GM23338 (cell line): Measurements from ENCODE around the gene AOPEP. TPM values are rescaled to one million over a fixed set of nuclear protein-coding genes. Genes with fewer than 3 reads are reported as not detected.

Experiments
- ATAC-seq: fragments of 200-7000 bp; cut with Tn5 transposase; 3 replicates; pipeline ENCODE4 v1.9.1; 2020
- DNase-seq: peaks from one replicate; pipeline ENCODE4 v3.0.0-alpha.2; 2015; ENCODE audit warnings: low spot score
- H2AFZ ChIP-seq: fragments of 200-600 bp; sonication (generic); 2 replicates; pipeline ENCODE4 v1.8.0; 2016; ENCODE audit warnings: antibody characterized with exemption, mild to moderate bottlenecking, moderate library complexity
- H3F3A ChIP-seq: fragments of 200-600 bp; sonication (generic); replicated peaks from 2 replicates; pipeline ENCODE4 v1.8.0; 2017; ENCODE audit warnings: antibody characterized with exemption, mixed run types, low read depth
- H3K27ac ChIP-seq: fragments of 200-600 bp; sonication (generic); 2 replicates; pipeline ENCODE4 v1.6.1; 2016; ENCODE audit warnings: low read depth
- H3K27me3 ChIP-seq: fragments of 200-600 bp; sonication (generic); 2 replicates; pipeline ENCODE4 v1.8.0; 2016; ENCODE audit warnings: mild to moderate bottlenecking, mixed run types, moderate library complexity; ENCODE audit not compliant: insufficient read depth
- H3K36me3 ChIP-seq: fragments of 200-600 bp; sonication (generic); 2 replicates; pipeline ENCODE4 v1.8.0; 2016; ENCODE audit warnings: mild to moderate bottlenecking; ENCODE audit not compliant: insufficient read depth
- H3K4me1 ChIP-seq: fragments of 200-600 bp; sonication (generic); 2 replicates; pipeline ENCODE4 v1.8.0; 2016; ENCODE audit warnings: mild to moderate bottlenecking, moderate library complexity; ENCODE audit not compliant: insufficient read depth
- H3K4me2 ChIP-seq: fragments of 200-600 bp; sonication (generic); 2 replicates; pipeline ENCODE4 v1.7.1; 2017; ENCODE audit warnings: mixed run types
- H3K4me3 ChIP-seq: fragments of 200-600 bp; sonication (generic); 2 replicates; pipeline ENCODE4 v1.6.1; 2016; ENCODE audit warnings: mixed run types
- H3K79me2 ChIP-seq: fragments of 200-600 bp; sonication (generic); replicated peaks from 2 replicates; pipeline ENCODE4 v1.8.0; 2017; ENCODE audit warnings: mild to moderate bottlenecking; ENCODE audit not compliant: insufficient read depth
- H3K9me2 ChIP-seq: fragments of 200-600 bp; sonication (generic); 2 replicates; pipeline ENCODE4 v1.8.0; 2017; ENCODE audit not compliant: insufficient read depth
- H4K20me1 ChIP-seq: fragments of 200-600 bp; sonication (generic); replicated peaks from 2 replicates; pipeline ENCODE4 v1.8.0; 2017; ENCODE audit warnings: mild to moderate bottlenecking; ENCODE audit not compliant: insufficient read depth
- H3K27ac Mint-ChIP-seq: 2 replicates; pipeline ENCODE4 v1.8.0; 2020; ENCODE audit warnings: inconsistent platforms, mild to moderate bottlenecking, moderate library complexity, mixed read lengths
- H3K27me3 Mint-ChIP-seq: 3 replicates; pipeline ENCODE4 v1.8.0; 2022; ENCODE audit warnings: low read depth, mild to moderate bottlenecking, moderate library complexity, mixed read lengths, inconsistent platforms; ENCODE audit not compliant: insufficient read depth, poor library complexity
- H3K36me3 Mint-ChIP-seq: 3 replicates; pipeline ENCODE4 v1.8.0; 2021; ENCODE audit warnings: low read depth, mild to moderate bottlenecking, inconsistent platforms, moderate library complexity, mixed read lengths
- H3K4me1 Mint-ChIP-seq: 3 replicates; pipeline ENCODE4 v1.8.0; 2020; ENCODE audit warnings: mild to moderate bottlenecking, inconsistent platforms, mixed read lengths
- H3K4me3 Mint-ChIP-seq: 3 replicates; pipeline ENCODE4 v1.8.0; 2021; ENCODE audit warnings: moderate library complexity, mild to moderate bottlenecking, inconsistent platforms, mixed read lengths
- H3K9me3 Mint-ChIP-seq: 3 replicates; pipeline ENCODE4 v1.8.0; 2020; ENCODE audit warnings: moderate library complexity, mild to moderate bottlenecking, inconsistent platforms, mixed read lengths
- CREB1 ChIP-seq: fragments of 250-450 bp; sonication (Bioruptor Pico); IDR thresholded peaks from 2 replicates; pipeline ENCODE4 v1.5.0; 2020; ENCODE audit warnings: low read depth, mild to moderate bottlenecking, moderate library complexity
- CTCF ChIP-seq, 2 experiments: fragments of 200-600 bp in 1 of 2; sonication (generic) in 1 of 2; conservative IDR thresholded peaks; 2 replicates each; pipeline versions ENCODE4 v1.5.1 to v1.6.1; 2016 to 2017; ENCODE audit warnings: antibody characterized with exemption in 2 of 2, low read depth in 2 of 2, mild to moderate bottlenecking in 2 of 2, moderate library complexity in 1 of 2
- EZH2 ChIP-seq: fragments of 200-600 bp; sonication (generic); IDR thresholded peaks from one replicate; pipeline ENCODE4 v1.8.0; 2017; ENCODE audit warnings: antibody characterized with exemption, mild to moderate bottlenecking, low read depth; ENCODE audit not compliant: unreplicated experiment
- EZH2phosphoT487 ChIP-seq: fragments of 200-600 bp; sonication (generic); IDR thresholded peaks from one replicate; pipeline ENCODE4 v1.8.1; 2018; ENCODE audit warnings: antibody characterized with exemption; ENCODE audit not compliant: unreplicated experiment
- JUNB ChIP-seq: IDR thresholded peaks from one replicate; pipeline ENCODE4 v1.6.1; 2016; ENCODE audit warnings: antibody characterized with exemption; ENCODE audit not compliant: unreplicated experiment
- NANOG ChIP-seq: IDR thresholded peaks from 2 replicates; pipeline ENCODE4 v1.6.1; 2016; ENCODE audit warnings: antibody characterized with exemption, borderline replicate concordance
- POLR2AphosphoS5 ChIP-seq: IDR thresholded peaks from 2 replicates; pipeline ENCODE4 v1.6.1; 2016; ENCODE audit warnings: antibody characterized with exemption, low read depth
- STAT1 ChIP-seq: IDR thresholded peaks from one replicate; pipeline ENCODE4 v1.6.1; 2016; ENCODE audit warnings: antibody characterized with exemption; ENCODE audit not compliant: unreplicated experiment
- ZNF114 ChIP-seq: fragments of 250-450 bp; sonication (Bioruptor Pico); IDR thresholded peaks from 2 replicates; pipeline ENCODE4 v1.5.0; 2020; ENCODE audit warnings: mild to moderate bottlenecking, moderate library complexity
- ZNF331 ChIP-seq: fragments of 250-450 bp; sonication (Bioruptor Pico); IDR thresholded peaks from 2 replicates; pipeline ENCODE4 v1.5.0; 2020; ENCODE audit warnings: low read depth, mild to moderate bottlenecking, moderate library complexity
- ZNF462 ChIP-seq: fragments of 250-450 bp; sonication (Bioruptor Pico); IDR thresholded peaks from 2 replicates; pipeline ENCODE4 v1.5.0; 2020; ENCODE audit warnings: mild to moderate bottlenecking, moderate library complexity
- polyA plus RNA-seq: library from polyadenylated mRNA; unstranded; fragments of >200 nt; fragmentation: Nextera tagmentation; extraction: Ambion mirVana; gene quantifications from 2 replicates; pipeline ENCODE4 v1.2.1, GENCODE V29; 2016
- total RNA-seq: library from RNA; depleted of rRNA; stranded (reverse); fragments of >200 nt; shearing (Covaris generic); gene quantifications from 2 replicates; pipeline ENCODE4 v1.2.3, GENCODE V29; 2014
- TF ChIP-seq, protein P1 (sequence below): IDR thresholded peaks from one replicate; pipeline ENCODE4 v1.6.1; 2018; ENCODE audit warnings: antibody characterized with exemption; ENCODE audit not compliant: unreplicated experiment
- TF ChIP-seq, protein P2 (sequence below): IDR thresholded peaks from 2 replicates; pipeline ENCODE4 v1.6.1; 2016; ENCODE audit warnings: antibody characterized with exemption

The AOPEP gene
- total and polyA plus RNA-seq, 2 experiments from 2014 or later, result 7.0 to 16.5 TPM

GRCh38 chr9:94866770-94867169, 140.3 kb downstream of the AOPEP start:
- Mint-ChIP-seq H3K4me3 (no peak overlapping the region), H3K36me3 (no peaks in the 10 kb centered on the region), H3K9me3 (no peaks in the 10 kb centered on the region), H3K4me1 (peaks cover 21% of the 10 kb centered on the region), H3K27ac (peak overlapping the region; percentile 22; the same call in 1 of the 2 replicates), H3K27me3 (no peaks in the 10 kb centered on the region)
- no peak for ATAC-seq
- Histone ChIP-seq H3K9me2 (no peaks in the 10 kb centered on the region), H3K36me3 (no peaks in the 10 kb centered on the region), H2AFZ (no peak overlapping the region), H3F3A (no peaks in the 10 kb centered on the region), H4K20me1 (no peaks in the 10 kb centered on the region), H3K4me3 (no peak overlapping the region), H3K27me3 (no peaks in the 10 kb centered on the region), H3K79me2 (no peaks in the 10 kb centered on the region), H3K27ac (no peak overlapping the region), H3K4me2 (no peak overlapping the region), H3K4me1 (peaks cover 9% of the 10 kb centered on the region; the same call in 1 of the 2 replicates)
- DNase-seq, result no peak
- TF ChIP-seq JUNB (no peak), NANOG (no peak), ZNF114 (CRISPR knock-in tag) (no peak), POLR2AphosphoS5 (no peak), ZNF331 (CRISPR knock-in tag) (no peak), EZH2 (no peak), CTCF (conservative IDR thresholded peaks at IDR 0.05; ENCODE audit: low read depth in 2 of 2) (no peak), CREB1 (CRISPR knock-in tag) (no peak), EZH2phosphoT487 (no peak), ZNF462 (CRISPR knock-in tag) (no peak), STAT1 (no peak)
- TF ChIP-seq, protein P1, sequence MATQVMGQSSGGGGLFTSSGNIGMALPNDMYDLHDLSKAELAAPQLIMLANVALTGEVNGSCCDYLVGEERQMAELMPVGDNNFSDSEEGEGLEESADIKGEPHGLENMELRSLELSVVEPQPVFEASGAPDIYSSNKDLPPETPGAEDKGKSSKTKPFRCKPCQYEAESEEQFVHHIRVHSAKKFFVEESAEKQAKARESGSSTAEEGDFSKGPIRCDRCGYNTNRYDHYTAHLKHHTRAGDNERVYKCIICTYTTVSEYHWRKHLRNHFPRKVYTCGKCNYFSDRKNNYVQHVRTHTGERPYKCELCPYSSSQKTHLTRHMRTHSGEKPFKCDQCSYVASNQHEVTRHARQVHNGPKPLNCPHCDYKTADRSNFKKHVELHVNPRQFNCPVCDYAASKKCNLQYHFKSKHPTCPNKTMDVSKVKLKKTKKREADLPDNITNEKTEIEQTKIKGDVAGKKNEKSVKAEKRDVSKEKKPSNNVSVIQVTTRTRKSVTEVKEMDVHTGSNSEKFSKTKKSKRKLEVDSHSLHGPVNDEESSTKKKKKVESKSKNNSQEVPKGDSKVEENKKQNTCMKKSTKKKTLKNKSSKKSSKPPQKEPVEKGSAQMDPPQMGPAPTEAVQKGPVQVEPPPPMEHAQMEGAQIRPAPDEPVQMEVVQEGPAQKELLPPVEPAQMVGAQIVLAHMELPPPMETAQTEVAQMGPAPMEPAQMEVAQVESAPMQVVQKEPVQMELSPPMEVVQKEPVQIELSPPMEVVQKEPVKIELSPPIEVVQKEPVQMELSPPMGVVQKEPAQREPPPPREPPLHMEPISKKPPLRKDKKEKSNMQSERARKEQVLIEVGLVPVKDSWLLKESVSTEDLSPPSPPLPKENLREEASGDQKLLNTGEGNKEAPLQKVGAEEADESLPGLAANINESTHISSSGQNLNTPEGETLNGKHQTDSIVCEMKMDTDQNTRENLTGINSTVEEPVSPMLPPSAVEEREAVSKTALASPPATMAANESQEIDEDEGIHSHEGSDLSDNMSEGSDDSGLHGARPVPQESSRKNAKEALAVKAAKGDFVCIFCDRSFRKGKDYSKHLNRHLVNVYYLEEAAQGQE, result no peak
- TF ChIP-seq, protein P2, sequence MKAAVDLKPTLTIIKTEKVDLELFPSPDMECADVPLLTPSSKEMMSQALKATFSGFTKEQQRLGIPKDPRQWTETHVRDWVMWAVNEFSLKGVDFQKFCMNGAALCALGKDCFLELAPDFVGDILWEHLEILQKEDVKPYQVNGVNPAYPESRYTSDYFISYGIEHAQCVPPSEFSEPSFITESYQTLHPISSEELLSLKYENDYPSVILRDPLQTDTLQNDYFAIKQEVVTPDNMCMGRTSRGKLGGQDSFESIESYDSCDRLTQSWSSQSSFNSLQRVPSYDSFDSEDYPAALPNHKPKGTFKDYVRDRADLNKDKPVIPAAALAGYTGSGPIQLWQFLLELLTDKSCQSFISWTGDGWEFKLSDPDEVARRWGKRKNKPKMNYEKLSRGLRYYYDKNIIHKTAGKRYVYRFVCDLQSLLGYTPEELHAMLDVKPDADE, result no peak
